ENCODE results near the gene IL27RA.

DNA sequence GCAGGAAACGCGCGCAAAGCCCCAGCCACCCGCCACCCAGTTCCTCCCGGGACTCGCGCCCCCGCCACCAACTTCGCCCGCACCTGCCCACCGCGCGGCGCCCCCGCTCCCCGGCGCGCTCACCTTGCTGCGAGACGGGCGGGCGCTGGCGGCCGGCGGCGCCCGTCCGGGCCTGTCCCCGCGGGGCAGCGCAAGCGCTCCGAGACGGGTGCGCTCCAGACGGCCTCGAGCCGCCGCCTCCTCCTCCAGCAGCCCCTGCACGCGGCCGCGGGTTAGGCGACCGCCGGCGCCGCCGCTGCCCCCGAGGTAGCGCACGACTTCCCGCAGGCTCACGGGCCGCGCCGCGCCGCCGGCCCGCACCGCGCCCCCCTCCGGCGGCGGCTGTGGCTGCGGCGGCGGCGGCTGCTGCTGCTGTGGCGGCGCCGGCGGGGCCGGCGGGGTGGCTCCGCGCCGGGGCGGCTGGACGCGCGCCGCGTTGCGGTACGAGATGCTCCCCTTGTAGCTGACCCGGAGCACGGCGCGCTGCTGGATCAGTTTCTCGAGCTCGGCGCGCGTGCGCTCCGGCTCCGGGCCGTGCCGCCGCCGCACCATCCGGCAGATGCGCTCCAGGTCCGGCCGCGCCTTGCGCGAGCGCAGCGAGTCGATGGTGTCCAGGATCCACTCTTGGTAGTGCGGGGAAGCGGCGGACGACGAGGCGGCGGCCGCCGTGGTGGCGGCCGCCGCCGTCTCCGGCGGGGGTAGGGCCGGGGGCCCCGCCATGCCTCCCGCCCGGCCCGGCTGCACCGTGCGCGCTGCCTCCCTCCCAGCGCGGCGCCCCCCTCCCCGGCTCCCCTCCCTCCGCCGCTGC lies 58.3 kb downstream of the IL27RA start:
- peak in 2 of 7 experiments; percentile 42 to 48 for TF ChIP-seq CTCF (IDR thresholded peaks at IDR 0.05)
- TF ChIP-seq POLR2A (IDR thresholded peaks at IDR 0.05): no peak
